ENCODE measurements around the gene KNDC1.

Gene KNDC1

GRCh38 chr10:133195611-133196010 is 35.6 kb downstream of the KNDC1 start:
- TF ChIP-seq GATA3 (IDR thresholded peaks at IDR 0.05; ENCODE audit: low read depth, low read length), result no peak
- TF ChIP-seq GATA2 (IDR thresholded peaks at IDR 0.05; ENCODE audit: low read depth, low read length), result no peak

GRCh38 chr10:133196221-133196915 is 36.3 kb downstream of the KNDC1 start:
- no peak for TF ChIP-seq GATA2 (IDR thresholded peaks at IDR 0.05; ENCODE audit: low read depth, low read length)
- TF ChIP-seq GATA3 (IDR thresholded peaks at IDR 0.05; ENCODE audit: low read depth, low read length), result no peak

DNA sequence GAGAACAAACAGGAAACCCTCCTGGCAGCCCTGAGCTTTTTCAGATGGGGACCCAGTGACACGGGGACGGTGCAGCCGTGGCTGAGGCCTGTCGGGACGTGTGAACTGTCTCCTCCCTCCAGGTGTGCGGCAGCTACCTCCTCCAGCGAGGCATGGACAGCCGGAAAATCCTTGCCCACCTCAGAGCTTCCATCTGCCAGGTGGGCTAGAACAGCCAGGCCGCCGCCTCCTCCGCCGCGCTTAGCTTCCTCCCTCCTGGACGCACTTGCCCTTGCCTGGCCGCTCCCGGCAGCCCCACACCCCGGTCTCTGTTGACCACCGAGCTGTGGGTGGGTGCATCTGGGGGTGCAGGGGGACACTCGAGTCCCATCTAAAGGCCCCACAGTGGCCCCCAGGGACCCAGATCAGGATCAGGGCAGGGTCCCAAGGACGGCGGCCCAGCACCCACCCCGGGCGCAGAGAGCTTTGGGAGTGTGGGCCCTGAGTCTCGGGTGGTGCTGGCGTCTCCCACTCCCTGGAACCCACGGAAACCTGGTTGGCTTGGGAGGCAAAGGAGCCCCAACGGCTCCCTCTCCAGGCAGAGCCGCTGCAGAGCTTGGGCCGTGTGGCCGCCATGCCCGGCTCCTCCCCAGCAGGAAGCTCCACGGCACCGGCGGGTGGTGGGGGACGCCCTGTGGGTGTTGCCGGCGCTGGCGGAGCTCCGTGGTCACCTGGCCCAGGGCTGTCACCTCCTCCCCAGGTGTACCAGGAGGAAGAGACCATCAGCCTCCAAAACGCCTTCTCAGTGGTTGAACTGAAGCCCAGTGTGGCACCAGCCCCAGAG is 37.1 kb downstream of the KNDC1 start:
- no peak for TF ChIP-seq GATA2 (IDR thresholded peaks at IDR 0.05; ENCODE audit: low read depth, low read length)
- no peak for TF ChIP-seq GATA3 (IDR thresholded peaks at IDR 0.05; ENCODE audit: low read depth, low read length)

DNA sequence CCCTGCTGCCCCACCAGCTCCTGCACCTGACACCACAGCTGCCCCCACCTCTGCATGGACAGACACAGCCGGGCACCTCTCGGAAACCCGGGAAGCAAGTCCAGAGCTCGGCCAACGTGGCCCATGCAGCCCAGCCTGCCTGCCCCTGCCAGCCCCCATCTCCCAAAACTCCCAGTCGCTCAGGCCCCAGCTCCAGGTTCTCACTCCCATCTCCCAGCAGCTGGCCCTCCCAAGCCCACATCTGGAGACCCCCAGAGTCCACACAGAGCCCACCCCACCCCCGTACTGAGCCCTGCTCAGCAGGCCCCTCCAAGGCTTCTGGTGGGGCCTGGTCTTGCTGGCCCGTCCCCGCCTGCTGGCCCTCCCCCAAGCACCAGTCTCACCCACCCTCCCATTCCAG is 37.8 kb downstream of the KNDC1 start:
- no peak for TF ChIP-seq GATA2 (IDR thresholded peaks at IDR 0.05; ENCODE audit: low read depth, low read length)
- TF ChIP-seq GATA3 (IDR thresholded peaks at IDR 0.05; ENCODE audit: low read depth, low read length), result no peak

GRCh38 chr10:133198206-133198605 is 38.2 kb downstream of the KNDC1 start:
- TF ChIP-seq GATA2 (IDR thresholded peaks at IDR 0.05; ENCODE audit: low read depth, low read length), result no peak
- TF ChIP-seq GATA3 (IDR thresholded peaks at IDR 0.05; ENCODE audit: low read depth, low read length), result no peak

- TF ChIP-seq GATA3 (IDR thresholded peaks at IDR 0.05; ENCODE audit: low read depth, low read length), result no peak
- no peak for TF ChIP-seq GATA2 (IDR thresholded peaks at IDR 0.05; ENCODE audit: low read depth, low read length)
Observed at GRCh38 chr10:133198621-133199487, 38.8 kb downstream of the KNDC1 start.

DNA sequence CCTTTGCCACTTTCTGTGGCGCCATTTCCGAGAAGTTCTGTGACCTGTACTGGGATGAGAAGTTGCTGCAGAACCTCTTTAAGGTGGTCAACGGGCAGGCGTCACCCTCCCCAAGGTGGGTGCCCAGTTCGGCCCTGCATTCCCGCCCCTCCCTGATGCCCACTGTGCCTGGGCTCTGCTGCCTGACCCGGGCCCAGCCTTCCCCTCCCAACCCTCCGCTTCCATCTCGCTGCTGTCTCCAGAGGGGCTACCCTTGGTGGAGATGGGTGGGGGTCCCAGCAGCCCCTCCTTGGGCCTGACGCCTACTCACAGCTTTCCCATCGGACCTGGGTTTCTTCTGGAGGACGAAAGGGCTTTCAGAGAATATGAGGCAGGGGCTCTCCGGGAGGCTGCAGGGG is 39.5 kb downstream of the KNDC1 start:
- TF ChIP-seq GATA2 (IDR thresholded peaks at IDR 0.05; ENCODE audit: low read depth, low read length) (no peak), GATA3 (IDR thresholded peaks at IDR 0.05; ENCODE audit: low read depth, low read length) (no peak)

DNA sequence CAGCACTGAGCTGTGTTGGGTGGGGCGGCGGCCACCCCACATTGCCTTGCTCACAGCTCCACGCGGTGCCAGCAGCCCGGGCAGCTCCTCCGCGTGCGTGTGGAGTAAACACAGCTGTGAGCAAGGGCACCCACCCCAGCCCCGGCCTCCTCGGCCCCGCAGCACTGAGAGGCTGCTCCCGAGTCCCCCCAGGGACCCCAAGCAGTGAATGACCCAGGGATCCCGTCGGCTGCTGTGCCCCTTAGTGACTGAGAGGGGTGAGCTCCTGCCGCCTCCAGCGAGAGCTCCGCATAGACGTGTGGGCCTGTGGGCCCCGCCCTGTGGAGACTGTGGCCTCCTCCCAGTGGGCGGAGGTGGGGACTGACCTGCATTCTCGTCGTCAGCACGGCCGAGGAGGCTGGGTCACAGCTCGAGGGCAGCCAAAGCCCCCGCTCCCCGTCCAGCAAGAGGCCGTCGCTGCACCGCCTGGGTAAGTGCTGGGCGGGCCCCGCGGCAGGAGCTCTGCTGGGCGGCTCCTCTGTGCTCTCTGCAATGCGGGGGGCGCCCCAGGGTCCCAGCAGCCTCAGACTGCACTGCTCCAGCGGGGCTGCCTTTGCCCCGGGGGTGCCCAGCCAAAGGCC is 40.1 kb downstream of the KNDC1 start:
- TF ChIP-seq GATA2 (IDR thresholded peaks at IDR 0.05; ENCODE audit: low read depth, low read length), result no peak
- no peak for TF ChIP-seq GATA3 (IDR thresholded peaks at IDR 0.05; ENCODE audit: low read depth, low read length)

GRCh38 chr10:133200621-133201031 is 40.6 kb downstream of the KNDC1 start:
- TF ChIP-seq GATA3 (IDR thresholded peaks at IDR 0.05; ENCODE audit: low read depth, low read length), result no peak
- TF ChIP-seq GATA2 (IDR thresholded peaks at IDR 0.05; ENCODE audit: low read depth, low read length), result no peak

DNA sequence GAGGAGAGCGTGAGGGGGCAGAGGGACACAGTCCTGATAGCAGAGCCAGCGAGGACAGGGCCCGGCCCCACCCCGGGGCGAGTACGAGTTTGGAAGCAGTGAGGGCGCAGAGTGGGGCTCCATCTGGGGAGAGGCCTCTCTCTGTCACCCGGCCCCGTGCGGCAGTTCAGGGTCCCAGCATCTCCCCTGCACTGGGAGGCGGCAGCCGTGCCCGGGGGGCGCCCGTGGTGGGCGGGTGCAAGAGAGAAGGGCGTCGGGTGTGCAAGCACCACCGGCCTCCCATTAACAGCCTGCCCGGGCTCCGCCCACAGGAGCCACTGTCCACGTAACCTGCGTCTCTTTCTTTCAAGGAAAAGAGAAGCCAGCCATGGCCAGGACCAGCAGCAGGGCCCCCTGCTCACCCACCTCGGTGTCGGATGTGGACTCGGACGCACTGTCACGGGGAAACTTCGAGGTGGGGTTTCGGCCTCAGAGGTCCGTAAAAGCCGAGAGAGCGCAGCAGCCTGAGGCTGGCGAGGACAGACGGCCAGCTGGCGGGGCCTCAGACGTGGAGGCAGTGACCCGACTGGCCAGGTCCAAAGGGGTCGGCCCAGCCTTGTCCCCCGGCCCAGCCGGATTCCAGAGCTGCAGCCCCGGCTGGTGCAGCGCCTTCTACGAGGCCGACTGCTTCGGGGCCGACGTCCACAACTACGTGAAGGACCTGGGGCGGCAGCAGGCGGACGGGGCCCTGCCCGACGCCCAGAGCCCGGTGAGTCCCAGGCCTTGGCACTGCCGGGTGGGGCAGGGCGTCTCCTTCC is 41.3 kb downstream of the KNDC1 start:
- TF ChIP-seq GATA2 (IDR thresholded peaks at IDR 0.05; ENCODE audit: low read depth, low read length) (no peak), GATA3 (IDR thresholded peaks at IDR 0.05; ENCODE audit: low read depth, low read length) (no peak)

DNA sequence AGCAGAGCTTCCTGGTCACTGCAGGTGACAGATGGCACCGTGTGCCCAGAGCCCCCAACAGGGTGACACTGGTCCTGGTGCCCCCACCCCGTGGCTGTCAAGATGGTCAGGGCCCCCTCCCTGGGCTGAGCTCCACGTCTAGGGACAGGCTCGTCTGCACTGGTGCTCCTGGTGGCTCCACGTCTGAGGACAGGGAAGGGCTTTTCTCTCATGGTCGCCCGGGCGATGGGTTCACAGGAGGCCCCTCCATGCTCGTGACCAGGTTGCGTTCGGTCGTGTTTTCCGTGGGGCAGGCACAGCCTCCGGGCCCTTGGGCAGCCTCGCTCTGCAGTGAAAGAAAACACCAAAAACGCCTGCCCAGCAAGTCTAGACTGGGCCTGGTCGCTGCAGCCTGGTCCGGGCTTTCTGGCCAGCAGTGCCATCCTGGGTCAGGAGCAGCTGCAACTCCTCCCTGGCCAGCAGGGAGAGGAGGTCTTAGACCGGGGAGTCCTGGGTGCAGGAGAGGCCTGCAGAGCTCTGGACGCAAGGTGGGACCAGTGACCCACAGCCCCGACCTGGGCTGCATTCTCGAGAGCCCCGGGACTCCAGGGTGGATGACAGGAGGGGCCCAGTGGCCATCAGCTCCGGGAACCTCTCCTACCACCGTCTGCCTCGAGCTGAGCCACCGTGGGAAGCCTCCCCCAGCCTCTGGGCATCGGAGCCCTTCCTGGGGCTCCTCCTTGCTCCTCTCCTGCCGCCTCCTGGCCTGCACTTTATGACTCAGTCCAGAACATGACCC is 42.1 kb downstream of the KNDC1 start:
- TF ChIP-seq GATA3 (IDR thresholded peaks at IDR 0.05; ENCODE audit: low read depth, low read length), result no peak
- no peak for TF ChIP-seq GATA2 (IDR thresholded peaks at IDR 0.05; ENCODE audit: low read depth, low read length)

All from SH-SY5Y (cell line).